H1 (cell line): ENCODE data around the gene AK8. TPM values are rescaled to one million over a fixed set of nuclear protein-coding genes. Genes with fewer than 3 reads are reported as not detected.

Experiments
- CHD2 ChIP-seq: IDR thresholded peaks from 2 replicates; pipeline ENCODE4 v1.6.1; 2012; ENCODE audit warnings: low read length, improper control_type of control experiment
- CHD7 ChIP-seq: fragments of 300-600 bp; sonication (generic); IDR thresholded peaks from 2 replicates; pipeline ENCODE4 v1.7.1; 2012; ENCODE audit warnings: low read length, moderate library complexity, mild to moderate bottlenecking, inconsistent platforms; ENCODE audit not compliant: insufficient replicate concordance
- E2F6 ChIP-seq: IDR thresholded peaks from 2 replicates; pipeline ENCODE4 v1.6.1; 2012; ENCODE audit warnings: inconsistent platforms
- FOSL1 ChIP-seq: IDR thresholded peaks from 2 replicates; pipeline ENCODE4 v1.6.1; 2011; ENCODE audit warnings: mild to moderate bottlenecking, low read depth, low read length, moderate library complexity; ENCODE audit not compliant: insufficient read depth
- JUND ChIP-seq: IDR thresholded peaks from 2 replicates; pipeline ENCODE4 v1.6.1; 2011; ENCODE audit warnings: mild to moderate bottlenecking, improper control_type of control experiment, low read length
- POU5F1 ChIP-seq: IDR thresholded peaks from 2 replicates; pipeline ENCODE4 v1.6.1; 2011; ENCODE audit warnings: low read depth, mild to moderate bottlenecking, low read length, moderate library complexity
- RFX5 ChIP-seq: IDR thresholded peaks from 2 replicates; pipeline ENCODE4 v1.6.1; 2011; ENCODE audit warnings: low read depth, low read length, improper control_type of control experiment, borderline replicate concordance
- RXRA ChIP-seq: IDR thresholded peaks from 2 replicates; pipeline ENCODE4 v1.6.1; 2011; ENCODE audit warnings: low read depth, mild to moderate bottlenecking, low read length, moderate library complexity; ENCODE audit not compliant: insufficient read depth
- TAF7 ChIP-seq: optimal IDR thresholded peaks from 2 replicates; pipeline ENCODE3; 2011; ENCODE audit warnings: low read depth, mild to moderate bottlenecking, inconsistent platforms, low read length, moderate library complexity, borderline replicate concordance
- TBP ChIP-seq: IDR thresholded peaks from 2 replicates; pipeline ENCODE4 v1.6.1; 2011; ENCODE audit warnings: low read depth, low read length, improper control_type of control experiment
- ZNF274 ChIP-seq: IDR thresholded peaks from 2 replicates; pipeline ENCODE4 v1.7.0; 2012; ENCODE audit warnings: low read length, borderline replicate concordance; ENCODE audit errors: extremely low read depth
- polyA plus RNA-seq, 7 experiments: library from polyadenylated mRNA; depleted of rRNA in 3 of 7; stranded (reverse) in 5 of 7; unstranded in 2 of 7; fragments of >200 nt in 5 of 7; fragments of 200-250 nt in 2 of 7; gene quantifications; 1 replicate in 5 of 7; 2 replicates in 1 of 7; 4 replicates in 1 of 7; pipeline versions ENCODE4 v1.2.1 to v1.2.3, GENCODE V29; 2011 to 2013; ENCODE audit warnings: missing spikeins in 2 of 7, mixed read lengths in 2 of 7
- total RNA-seq: library from RNA; stranded (reverse); fragmentation: NEBNext Ultra II Directional; extraction: Animal tissue kit (Norgen Biotek cat#: 25700); gene quantifications from 2 replicates; pipeline ENCODE4 v1.2.1, GENCODE V29; 2021

AK8 gene
- total and polyA plus RNA-seq, 2 of the 8 experiments (the other 6 are each of a cell fraction or from before 2014, with no cell fraction given), result 0.35 to 0.48 TPM

- TF ChIP-seq CHD7 (no peak), POU5F1 (no peak), TBP (no peak), CHD2 (no peak), E2F6 (no peak), FOSL1 (no peak), RXRA (no peak), RFX5 (no peak), ZNF274 (no peak), TAF7 (no peak), JUND (no peak)
These were observed 101.8 kb downstream of the AK8 start (continued) for GRCh38 chr9:132776268-132776667.
